Activated naive CD4-positive, alpha-beta T cell (primary cell): Measurements from ENCODE around the gene RPS6KA2.
"Not testable (repeated sequence)": the region's sequence is repeated elsewhere in the genome, so short reads cannot be mapped to it uniquely, and the experiment has no call there.

Experiments
- DNase-seq, 4 experiments: peaks; one replicate each; lab custom pipeline; 2025; lab: John Stamatoyannopoulos, UW

Gene RPS6KA2

GRCh38 chr6:166635013-166635970 lies 8.2 kb upstream of the RPS6KA2 start:
- no peak for DNase-seq

GRCh38 chr6:166634581-166634980 lies 7.5 kb upstream of the RPS6KA2 start:
- DNase-seq, result not testable (repeated sequence)

- DNase-seq, result no peak
Observed at GRCh38 chr6:166633732-166634535, 6.9 kb upstream of the RPS6KA2 start.

GRCh38 chr6:166632731-166633130 lies 5.7 kb upstream of the RPS6KA2 start:
- no peak for DNase-seq

- DNase-seq, result no peak
Observed at GRCh38 chr6:166630462-166630861, 3.4 kb upstream of the RPS6KA2 start.

GRCh38 chr6:166629628-166630027 lies 2.6 kb upstream of the RPS6KA2 start:
- no peak for DNase-seq

GRCh38 chr6:166627875-166628801 lies 1.1 kb upstream of the RPS6KA2 start:
- peak; percentile 20 to 49 (median 34) for DNase-seq

- peak in 3 of 4 experiments; percentile 22 to 43 (median 36) for DNase-seq
Observed at GRCh38 chr6:166626177-166627032, 646 bp downstream of the RPS6KA2 start.

- no peak for DNase-seq
Observed at GRCh38 chr6:166625356-166625755, 1.7 kb downstream of the RPS6KA2 start.

- DNase-seq, result no peak
Observed at GRCh38 chr6:166624275-166624674, 2.8 kb downstream of the RPS6KA2 start.

GRCh38 chr6:166623318-166623717 lies 3.7 kb downstream of the RPS6KA2 start:
- DNase-seq, result no peak

GRCh38 chr6:166621114-166621540 lies 5.9 kb downstream of the RPS6KA2 start:
- DNase-seq, result no peak

GRCh38 chr6:166620478-166621113 lies 6.5 kb downstream of the RPS6KA2 start:
- no peak for DNase-seq

- DNase-seq, result no peak
Observed at GRCh38 chr6:166619912-166620311, 7.1 kb downstream of the RPS6KA2 start.

GRCh38 chr6:166618866-166619761 lies 7.9 kb downstream of the RPS6KA2 start:
- DNase-seq, result no peak

- DNase-seq, result no peak
Observed at GRCh38 chr6:166618251-166618650, 8.8 kb downstream of the RPS6KA2 start.

- no peak for DNase-seq
Observed at GRCh38 chr6:166617359-166617758, 9.7 kb downstream of the RPS6KA2 start.

- DNase-seq, result no peak
Observed at GRCh38 chr6:166616261-166617238, 10.5 kb downstream of the RPS6KA2 start.
